Prostate gland (tissue), 2 donors: ENCODE data around the gene LPP. TPM values are rescaled to one million over a fixed set of nuclear protein-coding genes. Genes with fewer than 3 reads are reported as not detected.

ENCODE experiments used
- DNase-seq: peaks from one replicate; pipeline ENCODE4 v3.0.0-alpha.2; 2019; ENCODE audit warnings: low spot score
- H3K27ac ChIP-seq, 2 donors: fragments of 200-600 bp; sonication (generic); 2 replicates each; pipeline ENCODE4 v1.5.1; 2017 to 2019
- H3K27me3 ChIP-seq: fragments of 200-600 bp; sonication (generic); replicated peaks from 2 replicates; pipeline ENCODE4 v1.5.1; 2019; ENCODE audit not compliant: insufficient read depth
- H3K36me3 ChIP-seq, 2 donors: fragments of 200-600 bp; sonication (generic); 1 replicate in 1 of 2; 2 replicates in 1 of 2; pipeline versions ENCODE4 v1.5.1 to v1.8.1; 2017 to 2019
- H3K4me1 ChIP-seq: fragments of 200-600 bp; sonication (generic); replicated peaks from 2 replicates; pipeline ENCODE4 v1.5.1; 2019
- H3K4me3 ChIP-seq, 2 donors: fragments of 200-600 bp; sonication (generic); 2 replicates each; pipeline ENCODE4 v1.5.1; 2017 to 2019
- H3K9me3 ChIP-seq: fragments of 200-600 bp; sonication (generic); 2 replicates; pipeline ENCODE4 v1.5.1; 2017
- POLR2A ChIP-seq: fragments of 450-650 bp; IDR thresholded peaks from one replicate; pipeline ENCODE4 v1.6.1; 2016; ENCODE audit warnings: antibody characterized with exemption, mild to moderate bottlenecking
- POLR2AphosphoS5 ChIP-seq: sonication (generic); formaldehyde crosslinking; IDR thresholded peaks from one replicate; pipeline ENCODE4 v1.6.1; 2017; ENCODE audit warnings: antibody characterized with exemption
- WGBS: methylation state at CpG from one replicate; pipeline ENCODE4 v1.1.5; 2018; 5-methylcytosine and 5-hydroxymethylcytosine counted together
- intact Hi-C: fragments of 100-400 bp; cut with DNase I; formaldehyde crosslinking; loops from one replicate; pipeline ENCODE4 v1.14.2; 2022
- total RNA-seq, 2 donors: library from RNA; depleted of rRNA; stranded (reverse); fragments of >200 nt; gene quantifications; one replicate each; pipeline ENCODE4 v1.1.0, GENCODE V29; 2016
- TF ChIP-seq, protein P1 (sequence below), 4 experiments: fragments of 200-600 bp in 2 of 4; fragments of 450-650 bp in 2 of 4; sonication (generic) in 2 of 4; IDR thresholded peaks; 1 replicate in 3 of 4; 2 replicates in 1 of 4; pipeline ENCODE4 v1.5.1; 2016 to 2019; ENCODE audit warnings: antibody characterized with exemption in 4 of 4, mild to moderate bottlenecking in 2 of 4, moderate library complexity in 2 of 4

LPP gene
- total RNA-seq, 2 donors from 2014 or later, result 219 to 248 TPM

- 75% methylated on average over 2 of the region's 2 CpGs for WGBS
- no peaks in the 10 kb centered on the region for H3K4me1 ChIP-seq
- TF ChIP-seq POLR2AphosphoS5, result no peak
- H3K27me3 ChIP-seq, result no peaks in the 10 kb centered on the region
- H3K4me3 ChIP-seq, result no peak overlapping the region
- intact Hi-C loops, result no loop called here
- no peaks in the 10 kb centered on the region for H3K9me3 ChIP-seq
- no peak overlapping the region for H3K27ac ChIP-seq
- H3K36me3 ChIP-seq, result no peaks in the 10 kb centered on the region
- no peak for DNase-seq
Measured at GRCh38 chr3:188617270-188617669, 463.3 kb downstream of the LPP start.

DNA sequence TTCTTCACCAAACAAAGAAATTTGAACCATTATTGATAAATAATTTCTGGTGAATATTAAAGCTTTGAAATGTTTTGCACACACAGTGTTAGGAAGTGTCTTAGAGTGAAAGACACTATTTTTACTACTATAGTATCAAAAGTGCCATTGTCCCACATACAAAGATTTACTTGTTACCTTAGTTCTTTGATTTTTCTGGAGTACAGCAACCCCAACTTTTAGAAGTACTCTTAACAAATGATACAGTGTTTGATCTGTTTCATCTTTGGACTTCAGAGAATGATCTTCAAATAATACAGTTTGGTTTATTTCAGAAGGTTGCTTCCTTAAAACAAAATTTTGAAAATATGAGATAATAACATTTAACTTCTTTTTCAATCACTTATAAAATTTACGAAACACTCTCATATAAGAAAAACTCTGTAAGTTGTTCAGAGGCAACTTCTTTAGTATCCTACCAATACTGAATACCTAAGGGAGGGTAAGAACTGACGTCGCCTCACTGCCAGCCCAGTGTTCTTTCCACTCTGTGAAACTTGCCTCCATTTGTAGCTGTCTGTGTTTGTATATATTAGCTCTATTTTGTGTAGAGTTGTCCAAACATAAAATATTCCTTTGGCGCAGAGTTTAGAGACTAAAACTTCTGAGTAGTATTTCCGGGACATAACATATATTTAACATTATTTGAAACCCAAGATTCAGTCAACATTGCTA is 464.2 kb downstream of the LPP start:
- Histone ChIP-seq H3K27ac (no peak overlapping the region), H3K9me3 (no peaks in the 10 kb centered on the region), H3K36me3 (no peaks in the 10 kb centered on the region), H3K4me3 (no peak overlapping the region), H3K27me3 (no peaks in the 10 kb centered on the region), H3K4me1 (no peaks in the 10 kb centered on the region)
- DNase-seq, result no peak
- no peak for TF ChIP-seq POLR2A
- TF ChIP-seq, protein P1, sequence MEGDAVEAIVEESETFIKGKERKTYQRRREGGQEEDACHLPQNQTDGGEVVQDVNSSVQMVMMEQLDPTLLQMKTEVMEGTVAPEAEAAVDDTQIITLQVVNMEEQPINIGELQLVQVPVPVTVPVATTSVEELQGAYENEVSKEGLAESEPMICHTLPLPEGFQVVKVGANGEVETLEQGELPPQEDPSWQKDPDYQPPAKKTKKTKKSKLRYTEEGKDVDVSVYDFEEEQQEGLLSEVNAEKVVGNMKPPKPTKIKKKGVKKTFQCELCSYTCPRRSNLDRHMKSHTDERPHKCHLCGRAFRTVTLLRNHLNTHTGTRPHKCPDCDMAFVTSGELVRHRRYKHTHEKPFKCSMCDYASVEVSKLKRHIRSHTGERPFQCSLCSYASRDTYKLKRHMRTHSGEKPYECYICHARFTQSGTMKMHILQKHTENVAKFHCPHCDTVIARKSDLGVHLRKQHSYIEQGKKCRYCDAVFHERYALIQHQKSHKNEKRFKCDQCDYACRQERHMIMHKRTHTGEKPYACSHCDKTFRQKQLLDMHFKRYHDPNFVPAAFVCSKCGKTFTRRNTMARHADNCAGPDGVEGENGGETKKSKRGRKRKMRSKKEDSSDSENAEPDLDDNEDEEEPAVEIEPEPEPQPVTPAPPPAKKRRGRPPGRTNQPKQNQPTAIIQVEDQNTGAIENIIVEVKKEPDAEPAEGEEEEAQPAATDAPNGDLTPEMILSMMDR (IDR thresholded peaks at IDR 0.05), result no peak
- no peak for TF ChIP-seq POLR2AphosphoS5
- WGBS, result 86% methylated on average over 5 of the region's 5 CpGs
- intact Hi-C loops, result no loop called here

GRCh38 chr3:188620752-188621151 is 466.8 kb downstream of the LPP start:
- Histone ChIP-seq H3K4me1 (no peaks in the 10 kb centered on the region), H3K4me3 (no peak overlapping the region), H3K36me3 (no peaks in the 10 kb centered on the region), H3K27ac (no peak overlapping the region), H3K9me3 (no peaks in the 10 kb centered on the region), H3K27me3 (no peaks in the 10 kb centered on the region)
- no peak for DNase-seq
- WGBS, result 99% methylated on average over 2 of the region's 2 CpGs
- TF ChIP-seq POLR2A (no peak), POLR2AphosphoS5 (no peak)
- TF ChIP-seq, protein P1 (IDR thresholded peaks at IDR 0.05), result no peak
- intact Hi-C loops, result loop anchor here (10.0 kb wide), 2 partner anchors 324 to 876 kb away; partner anchors contain the start of gene BCL6

GRCh38 chr3:188624384-188624783 is 470.4 kb downstream of the LPP start:
- no peak for TF ChIP-seq POLR2A
- TF ChIP-seq, protein P1 (IDR thresholded peaks at IDR 0.05), result no peak
- peak; percentile 82 for TF ChIP-seq POLR2AphosphoS5
- 22% methylated on average over 3 of the region's 3 CpGs for WGBS
- Histone ChIP-seq H3K4me1 (no peaks in the 10 kb centered on the region), H3K9me3 (no peaks in the 10 kb centered on the region), H3K4me3 (no peak overlapping the region), H3K36me3 (no peaks in the 10 kb centered on the region), H3K27ac (peak overlapping the region; percentile 47 to 49), H3K27me3 (no peaks in the 10 kb centered on the region)
- intact Hi-C loops, result loop anchor here (10.0 kb wide), 2 partner anchors 320 to 880 kb away; partner anchors contain the start of gene BCL6
- DNase-seq, result peak; percentile 40

DNA sequence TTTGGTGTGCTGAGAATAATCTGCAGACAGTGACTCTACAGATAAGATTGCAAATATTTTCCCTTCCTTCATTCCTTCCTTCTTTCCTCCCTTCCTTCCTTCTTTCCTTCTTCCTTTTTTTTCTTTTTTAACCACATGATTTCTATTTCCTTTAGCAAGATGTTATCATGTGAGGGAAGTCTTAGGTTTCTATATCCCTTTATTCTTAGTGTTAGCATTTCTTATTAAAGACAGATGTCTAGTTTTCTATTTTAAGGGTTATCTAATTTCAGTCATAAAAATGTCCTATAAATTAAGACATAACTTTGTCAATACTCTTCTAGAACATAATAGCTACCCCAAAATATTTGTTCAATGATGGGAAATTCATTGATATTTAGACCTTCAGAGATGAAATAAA is 470.9 kb downstream of the LPP start:
- H3K4me1 ChIP-seq, result no peaks in the 10 kb centered on the region
- no peak overlapping the region for H3K4me3 ChIP-seq
- no peaks in the 10 kb centered on the region for H3K27me3 ChIP-seq
- no peaks in the 10 kb centered on the region for H3K36me3 ChIP-seq
- peak overlapping the region; percentile 47 to 49 for H3K27ac ChIP-seq
- TF ChIP-seq POLR2AphosphoS5 (no peak), POLR2A (no peak)
- TF ChIP-seq, protein P1 (IDR thresholded peaks at IDR 0.05), result no peak
- DNase-seq, result no peak
- intact Hi-C loops, result loop anchor here (10.0 kb wide), 2 partner anchors 320 to 880 kb away; partner anchors contain the start of gene BCL6
- H3K9me3 ChIP-seq, result no peaks in the 10 kb centered on the region
